Stimulated activated CD8-positive, alpha-beta memory T cell treated with anti-CD3 and anti-CD28 coated beads, Interleukin-12 subunit alpha, Interleukin-12 subunit beta, amount 100 ng/mL, for 24 hours (primary cell): ENCODE results near the gene KRTAP9-2.
"Not testable (repeated sequence)": the region's sequence is repeated elsewhere in the genome, so short reads cannot be mapped to it uniquely, and the experiment has no call there.

Experiments used
- DNase-seq: peaks from one replicate; pipeline ENCODE4 v3.0.0-alpha.2; 2020; ENCODE audit errors: extremely low read depth

The KRTAP9-2 gene

DNA sequence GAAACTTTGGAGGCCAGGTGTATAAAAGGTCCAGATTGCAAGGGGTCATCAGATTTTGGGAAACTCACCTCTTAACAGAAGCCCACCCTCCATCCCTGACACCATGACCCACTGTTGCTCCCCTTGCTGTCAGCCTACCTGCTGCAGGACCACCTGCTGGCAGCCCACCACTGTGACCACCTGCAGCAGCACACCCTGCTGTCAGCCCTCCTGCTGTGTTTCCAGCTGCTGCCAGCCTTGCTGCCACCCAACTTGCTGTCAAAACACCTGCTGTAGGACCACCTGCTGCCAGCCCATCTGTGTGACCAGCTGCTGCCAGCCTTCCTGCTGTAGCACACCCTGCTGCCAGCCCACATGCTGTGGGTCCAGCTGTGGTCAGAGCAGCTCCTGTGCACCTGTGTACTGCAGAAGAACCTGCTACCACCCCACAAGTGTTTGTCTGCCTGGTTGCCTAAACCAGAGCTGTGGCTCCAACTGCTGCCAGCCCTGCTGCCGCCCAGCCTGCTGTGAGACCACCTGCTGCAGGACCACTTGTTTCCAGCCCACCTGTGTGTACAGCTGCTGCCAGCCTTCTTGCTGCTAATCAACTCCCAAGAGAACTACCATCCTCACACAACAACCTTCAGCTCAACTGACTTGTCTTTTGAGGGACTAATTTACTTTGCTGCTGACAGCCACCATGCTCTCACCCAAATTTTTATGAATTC is 6.1 kb downstream of the KRTAP9-2 start, which contains the start of gene KRTAP9-3:
KRTAP9-3 (plus strand) TSS at position 51 of the 707 bp plus-strand sequence; CDS start at position 104, 53 bp downstream.
- DNase-seq, result not testable (repeated sequence)

- not testable (repeated sequence) for DNase-seq
These were observed 10.7 kb downstream of the KRTAP9-2 start for GRCh38 chr17:41237116-41237515.

GRCh38 chr17:41237949-41238437 is 11.5 kb downstream of the KRTAP9-2 start, which contains the start of gene KRTAP9-8:
KRTAP9-8 (plus strand) TSS chr17:41237999; CDS start chr17:41238052, 53 bp downstream.
- DNase-seq, result not testable (repeated sequence)

DNA sequence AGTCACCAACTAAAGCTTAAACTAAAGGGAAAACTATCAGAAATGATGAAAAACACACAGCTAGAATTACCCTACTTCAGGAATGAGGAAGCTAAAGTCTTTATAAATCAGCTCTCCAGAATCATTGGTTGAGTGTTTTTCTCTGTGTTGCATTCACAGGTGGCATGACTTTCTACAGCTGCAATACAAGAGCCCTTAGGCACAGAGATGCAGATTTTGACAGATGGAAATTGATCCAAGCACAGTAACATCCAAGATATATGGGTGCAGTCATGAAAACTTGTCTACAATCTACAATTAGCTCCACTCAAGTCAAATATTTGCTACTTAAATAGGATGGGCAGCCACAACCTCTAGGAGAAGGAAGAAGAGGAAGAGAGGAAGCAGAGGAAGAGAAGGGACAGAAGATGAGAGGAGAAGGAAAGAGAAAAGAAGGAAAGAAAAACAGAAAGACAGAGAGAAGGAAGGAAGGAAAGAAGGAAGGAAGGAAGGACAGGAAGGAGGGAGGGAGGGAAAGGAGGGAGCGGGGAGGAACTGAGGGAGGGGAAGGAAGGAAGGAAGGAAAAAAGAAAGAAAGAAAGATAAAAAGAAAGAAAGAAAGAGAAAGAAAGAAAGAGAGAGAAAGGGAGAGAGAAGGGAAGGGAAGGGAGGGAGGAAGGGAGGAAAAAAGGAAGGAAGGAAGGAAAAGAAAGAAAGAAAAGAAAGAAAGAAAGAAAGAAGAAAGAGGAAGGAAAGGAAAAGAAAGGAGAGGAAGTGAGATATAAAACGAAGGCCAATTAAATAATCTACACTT is 20.7 kb downstream of the KRTAP9-2 start:
- not testable (repeated sequence) for DNase-seq

DNA sequence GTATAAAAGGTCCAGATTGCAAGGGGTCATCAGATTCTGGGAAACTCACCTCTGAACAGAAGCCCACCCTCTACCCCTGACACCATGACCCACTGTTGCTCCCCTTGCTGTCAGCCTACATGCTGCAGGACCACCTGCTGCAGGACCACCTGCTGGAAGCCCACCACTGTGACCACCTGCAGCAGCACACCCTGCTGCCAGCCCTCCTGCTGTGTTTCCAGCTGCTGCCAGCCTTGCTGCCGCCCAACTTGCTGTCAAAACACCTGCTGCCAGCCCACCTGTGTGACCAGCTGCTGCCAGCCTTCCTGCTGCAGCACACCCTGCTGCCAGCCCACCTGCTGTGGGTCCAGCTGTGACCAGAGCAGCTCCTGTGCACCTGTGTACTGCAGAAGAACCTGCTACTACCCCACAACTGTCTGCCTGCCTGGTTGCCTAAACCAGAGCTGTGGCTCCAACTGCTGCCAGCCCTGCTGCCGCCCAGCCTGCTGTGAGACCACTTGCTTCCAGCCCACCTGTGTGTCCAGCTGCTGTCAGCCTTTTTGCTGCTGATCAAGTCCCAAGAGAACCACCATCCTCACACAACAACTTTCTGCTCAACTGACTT is 23.3 kb downstream of the KRTAP9-2 start, which contains the start of gene KRTAP9-4:
KRTAP9-4 (plus strand) TSS at position 51 of the 604 bp plus-strand sequence; CDS start at position 85, 34 bp downstream.
- not testable (repeated sequence) for DNase-seq

DNA sequence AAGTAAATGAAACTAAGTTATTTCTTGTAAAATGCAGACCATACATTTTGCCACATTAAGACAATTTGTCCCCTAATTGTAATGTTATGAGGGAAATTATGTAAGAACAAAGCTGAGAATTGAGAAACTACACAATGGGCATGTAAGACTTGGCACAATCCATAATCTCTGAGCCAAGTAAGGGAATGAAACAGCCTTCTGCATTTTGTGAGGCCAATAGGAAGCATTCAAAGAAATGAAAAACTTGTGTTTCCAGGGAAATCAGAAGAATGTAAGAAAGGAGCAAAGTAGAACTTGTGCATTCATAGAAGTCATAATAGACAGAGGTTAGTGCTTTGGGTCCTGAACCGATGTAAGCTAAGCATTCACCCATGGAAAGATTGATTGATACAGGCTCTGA is 24.8 kb downstream of the KRTAP9-2 start:
- DNase-seq, result no peak

- no peak for DNase-seq
These were observed 28.4 kb downstream of the KRTAP9-2 start for GRCh38 chr17:41254861-41255260.

GRCh38 chr17:41255381-41256290 is 29.2 kb downstream of the KRTAP9-2 start, which contains the start of gene KRTAP9-9:
KRTAP9-9 (plus strand) TSS chr17:41255384.
- not testable (repeated sequence) for DNase-seq

DNA sequence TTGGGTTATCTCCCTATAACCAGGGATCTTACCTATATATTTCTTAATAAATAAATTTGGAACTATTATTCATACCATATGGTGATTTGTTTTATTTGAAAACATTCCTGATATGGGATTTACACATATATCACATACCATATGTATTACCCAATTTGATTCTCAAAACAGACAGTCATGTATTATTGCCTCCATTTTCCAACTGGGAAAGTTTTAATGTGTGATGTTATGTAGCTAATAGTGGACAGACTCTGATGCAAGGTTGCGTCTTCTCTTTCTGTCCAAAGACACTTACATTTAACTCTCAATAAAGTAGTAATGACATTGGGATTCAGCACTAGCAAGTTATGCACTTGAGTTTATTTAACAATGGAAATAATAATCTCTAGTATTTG is 29.8 kb downstream of the KRTAP9-2 start:
- no peak for DNase-seq

DNA sequence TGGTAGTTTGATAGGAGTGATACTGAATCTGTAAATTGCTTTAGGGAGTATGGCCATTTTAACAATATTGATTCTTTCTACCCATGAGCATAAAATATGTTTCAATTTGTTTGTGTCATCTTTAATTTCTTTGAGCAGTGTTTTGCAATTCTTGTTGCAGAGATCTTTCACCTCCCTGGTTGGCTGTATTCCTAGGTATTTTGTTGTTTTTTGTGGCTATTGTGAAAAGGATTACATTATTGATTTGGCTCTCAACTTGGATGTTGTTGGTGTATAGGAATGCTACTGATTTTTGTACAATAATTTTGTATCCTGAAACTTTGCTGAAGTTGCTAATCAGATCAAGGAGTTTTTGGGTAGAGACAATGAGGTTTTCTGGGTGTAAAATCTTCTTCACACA is 32.0 kb downstream of the KRTAP9-2 start:
- DNase-seq, result no peak

DNA sequence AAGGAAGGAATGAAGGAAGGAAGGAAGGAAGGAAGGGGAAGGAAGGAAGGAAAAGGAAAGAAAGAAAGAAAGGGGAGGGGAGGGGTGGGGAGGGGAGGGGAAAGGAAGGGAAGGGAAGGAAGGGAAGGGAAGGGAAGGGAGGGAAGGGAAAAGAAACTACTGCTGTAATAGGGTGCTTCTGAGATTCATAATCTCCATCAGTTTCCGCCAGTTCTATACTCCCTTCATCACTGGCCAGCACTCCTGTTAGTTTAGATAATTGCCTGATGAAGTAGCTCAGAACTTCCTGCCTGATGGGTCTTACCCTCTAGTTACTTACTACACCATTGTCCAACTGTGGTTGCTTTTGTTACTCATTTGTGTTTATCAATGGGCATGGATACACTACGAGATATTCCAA is 36.8 kb downstream of the KRTAP9-2 start:
- no peak for DNase-seq

DNA sequence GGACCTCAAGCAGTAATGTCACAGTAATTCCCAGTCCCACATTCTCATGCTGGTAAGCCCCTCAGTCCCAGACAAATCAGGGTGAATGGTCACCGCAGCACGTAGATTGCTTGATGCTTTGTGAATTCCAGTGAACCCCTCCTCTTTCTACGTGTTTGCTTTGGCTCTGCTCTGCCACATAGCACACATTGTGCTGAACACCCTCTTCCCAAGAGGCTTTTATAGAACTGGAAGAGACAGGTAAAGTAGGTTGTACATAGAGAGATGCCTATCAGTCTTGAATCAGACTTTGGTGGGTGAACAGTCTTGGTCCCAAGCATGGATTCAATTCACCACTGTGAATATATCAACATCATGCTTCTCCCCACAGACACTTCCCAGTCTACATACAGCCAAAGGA is 38.2 kb downstream of the KRTAP9-2 start:
- DNase-seq, result no peak

DNA sequence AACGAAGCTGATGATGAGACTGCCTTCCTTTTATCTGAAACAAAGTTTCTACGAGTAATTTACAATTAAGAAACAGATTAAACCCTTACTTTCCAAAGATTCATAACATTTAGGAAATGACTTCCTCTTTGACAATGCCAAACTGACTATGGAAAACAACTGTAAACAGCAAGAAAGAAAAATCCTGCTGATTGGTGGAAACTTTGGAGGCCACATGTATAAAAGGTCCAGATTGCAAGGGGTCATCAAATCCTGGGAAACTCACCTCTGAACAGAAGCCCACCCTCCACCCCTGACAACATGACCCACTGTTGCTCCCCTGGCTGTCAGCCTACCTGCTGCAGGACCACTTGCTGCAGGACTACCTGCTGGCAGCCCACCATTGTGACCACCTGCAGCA is 38.6 kb downstream of the KRTAP9-2 start, which contains the start of gene KRTAP9-6:
KRTAP9-6 (plus strand) TSS at position 301 of the 400 bp plus-strand sequence; CDS start at position 301, 0 bp downstream.
- DNase-seq, result no peak

GRCh38 chr17:41267711-41268110 is 41.3 kb downstream of the KRTAP9-2 start:
- DNase-seq, result no peak

- not testable (repeated sequence) for DNase-seq
These were observed 44.9 kb downstream of the KRTAP9-2 start for GRCh38 chr17:41271323-41271722.

DNA sequence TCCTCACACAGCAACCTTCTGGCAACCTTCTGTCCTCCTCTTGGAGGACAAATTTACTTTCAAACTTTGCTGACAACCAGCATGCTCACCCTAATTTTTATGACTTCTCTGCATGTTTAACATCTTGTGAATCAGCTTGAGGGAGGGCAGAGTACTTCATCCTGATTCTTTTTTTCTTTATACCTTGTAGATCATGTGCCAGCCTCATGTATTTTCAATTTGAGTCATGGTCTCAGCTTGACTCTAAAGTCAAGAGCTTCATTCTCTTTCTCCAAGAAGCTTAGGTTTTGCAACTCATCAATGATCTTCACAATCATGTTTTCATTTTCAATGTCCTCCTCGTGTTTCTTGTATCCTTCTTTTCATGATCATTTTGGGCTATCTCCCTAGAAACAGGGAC is 45.4 kb downstream of the KRTAP9-2 start:
- no peak for DNase-seq

GRCh38 chr17:41275648-41276190 is 49.3 kb downstream of the KRTAP9-2 start, which contains the start of gene KRTAP9-7:
KRTAP9-7 (plus strand) TSS chr17:41275698; CDS start chr17:41275698, 0 bp downstream.
- not testable (repeated sequence) for DNase-seq
